ENCODE results near the gene BOD1L2.

GRCh38 chr18:57185434-57185833 is 38.5 kb downstream of the BOD1L2 start:
- TF ChIP-seq, protein P1, sequence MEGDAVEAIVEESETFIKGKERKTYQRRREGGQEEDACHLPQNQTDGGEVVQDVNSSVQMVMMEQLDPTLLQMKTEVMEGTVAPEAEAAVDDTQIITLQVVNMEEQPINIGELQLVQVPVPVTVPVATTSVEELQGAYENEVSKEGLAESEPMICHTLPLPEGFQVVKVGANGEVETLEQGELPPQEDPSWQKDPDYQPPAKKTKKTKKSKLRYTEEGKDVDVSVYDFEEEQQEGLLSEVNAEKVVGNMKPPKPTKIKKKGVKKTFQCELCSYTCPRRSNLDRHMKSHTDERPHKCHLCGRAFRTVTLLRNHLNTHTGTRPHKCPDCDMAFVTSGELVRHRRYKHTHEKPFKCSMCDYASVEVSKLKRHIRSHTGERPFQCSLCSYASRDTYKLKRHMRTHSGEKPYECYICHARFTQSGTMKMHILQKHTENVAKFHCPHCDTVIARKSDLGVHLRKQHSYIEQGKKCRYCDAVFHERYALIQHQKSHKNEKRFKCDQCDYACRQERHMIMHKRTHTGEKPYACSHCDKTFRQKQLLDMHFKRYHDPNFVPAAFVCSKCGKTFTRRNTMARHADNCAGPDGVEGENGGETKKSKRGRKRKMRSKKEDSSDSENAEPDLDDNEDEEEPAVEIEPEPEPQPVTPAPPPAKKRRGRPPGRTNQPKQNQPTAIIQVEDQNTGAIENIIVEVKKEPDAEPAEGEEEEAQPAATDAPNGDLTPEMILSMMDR (IDR thresholded peaks at IDR 0.05; ENCODE audit: insufficient read depth, low read length), result no peak
- TF ChIP-seq REST (IDR thresholded peaks at IDR 0.05; ENCODE audit: insufficient replicate concordance, low read depth), result no peak

All from HL-60 (cell line).